HepG2 (cell line): ENCODE measurements around the gene NXPE3.

Experiments
- CREBL2 ChIP-seq: sonication (generic); formaldehyde crosslinking; IDR thresholded peaks from 2 replicates; pipeline ENCODE4 v1.8.1; 2023; ENCODE audit warnings: missing genetic modification reagents, mild to moderate bottlenecking, borderline replicate concordance
- MIXL1 ChIP-seq: IDR thresholded peaks from 2 replicates; pipeline ENCODE4 v1.6.1; 2016
- NR2F1 ChIP-seq, 2 experiments: fragments of 450-650 bp in 1 of 2; formaldehyde crosslinking in 1 of 2; IDR thresholded peaks; 2 replicates each; pipeline versions ENCODE4 v1.5.0 to v1.6.1; 2016 to 2020; ENCODE audit warnings: mild to moderate bottlenecking in 1 of 2, missing compliant biosample characterization in 1 of 2, missing genetic modification reagents in 1 of 2, moderate library complexity in 1 of 2
- TF ChIP-seq, protein P1 (sequence below): IDR thresholded peaks from 2 replicates; pipeline ENCODE4 v1.6.1; 2012; ENCODE audit warnings: inconsistent platforms

DNA sequence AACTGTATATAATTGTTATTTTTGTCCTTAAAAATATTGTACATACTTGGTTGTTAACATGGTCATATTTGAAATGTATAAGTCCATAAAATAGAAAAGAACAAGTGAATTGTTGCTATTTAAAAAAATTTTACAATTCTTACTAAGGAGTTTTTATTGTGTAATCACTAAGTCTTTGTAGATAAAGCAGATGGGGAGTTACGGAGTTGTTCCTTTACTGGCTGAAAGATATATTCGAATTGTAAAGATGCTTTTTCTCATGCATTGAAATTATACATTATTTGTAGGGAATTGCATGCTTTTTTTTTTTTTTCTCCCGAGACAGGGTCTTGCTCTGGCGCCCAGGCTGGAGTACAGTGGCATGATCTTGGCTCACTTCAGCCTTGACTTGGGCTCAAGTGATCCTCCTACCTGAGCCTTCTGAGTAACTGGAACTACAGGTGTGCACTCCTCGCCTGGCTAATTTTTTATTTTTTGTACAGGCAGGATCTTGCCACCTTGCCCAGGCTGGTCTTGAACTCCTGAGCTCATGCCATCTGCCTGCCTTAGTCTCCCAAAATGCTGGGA, 81.0 kb downstream of the NXPE3 start:
- TF ChIP-seq, protein P1, sequence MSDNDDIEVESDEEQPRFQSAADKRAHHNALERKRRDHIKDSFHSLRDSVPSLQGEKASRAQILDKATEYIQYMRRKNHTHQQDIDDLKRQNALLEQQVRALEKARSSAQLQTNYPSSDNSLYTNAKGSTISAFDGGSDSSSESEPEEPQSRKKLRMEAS = no peak
- TF ChIP-seq MIXL1 = no peak
- TF ChIP-seq NR2F1 (CRISPR knock-in tag; IDR thresholded peaks at IDR 0.05) = no peak
- no peak for TF ChIP-seq CREBL2 (CRISPR knock-in tag)
